K562 (cell line): ENCODE results near the gene CLUH.

Experiments
- FOXM1 ChIP-seq, 2 experiments: fragments of 450-650 bp in 1 of 2; sonication (generic) in 1 of 2; formaldehyde crosslinking in 1 of 2; IDR thresholded peaks; 2 replicates each; pipeline versions ENCODE4 v1.6.1 to v1.9.0; 2017 to 2022; ENCODE audit warnings: low read depth in 2 of 2, mild to moderate bottlenecking in 2 of 2, missing genetic modification reagents in 1 of 2, moderate library complexity in 1 of 2
- KLF16 ChIP-seq: IDR thresholded peaks from 2 replicates; pipeline ENCODE4 v1.6.1; 2016; ENCODE audit warnings: antibody characterized with exemption
- MEIS2 ChIP-seq: fragments of 450-650 bp; IDR thresholded peaks from 2 replicates; pipeline ENCODE4 v1.6.1; 2014; ENCODE audit warnings: mild to moderate bottlenecking; ENCODE audit not compliant: partially characterized antibody
- RNF2 ChIP-seq: sonication (generic); IDR thresholded peaks from 2 replicates; pipeline ENCODE4 v1.6.1; 2016
- TF ChIP-seq, protein P1 (sequence below): fragments of 200-600 bp; sonication (generic); IDR thresholded peaks from one replicate; pipeline ENCODE4 v1.6.1; 2012; ENCODE audit warnings: mild to moderate bottlenecking, low read depth, low read length, inconsistent platforms
- TF ChIP-seq, protein P2 (sequence below), 3 experiments: IDR thresholded peaks in 2 of 3; conservative IDR thresholded peaks in 1 of 3; 2 replicates each; pipeline ENCODE4 v1.5.1; 2011 to 2012; ENCODE audit warnings: low read length in 3 of 3, mild to moderate bottlenecking in 3 of 3, control low read depth in 2 of 3, improper control_type of control experiment in 1 of 3, inconsistent platforms in 1 of 3, low read depth in 1 of 3, mixed read lengths in 1 of 3, moderate library complexity in 1 of 3; ENCODE audit not compliant: insufficient read depth in 2 of 3
- TF ChIP-seq, protein P3 (sequence below): sonication (generic); formaldehyde crosslinking; IDR thresholded peaks from 2 replicates; pipeline ENCODE4 v1.8.0; 2022; ENCODE audit warnings: missing genetic modification reagents, mild to moderate bottlenecking, moderate library complexity, borderline replicate concordance

DNA sequence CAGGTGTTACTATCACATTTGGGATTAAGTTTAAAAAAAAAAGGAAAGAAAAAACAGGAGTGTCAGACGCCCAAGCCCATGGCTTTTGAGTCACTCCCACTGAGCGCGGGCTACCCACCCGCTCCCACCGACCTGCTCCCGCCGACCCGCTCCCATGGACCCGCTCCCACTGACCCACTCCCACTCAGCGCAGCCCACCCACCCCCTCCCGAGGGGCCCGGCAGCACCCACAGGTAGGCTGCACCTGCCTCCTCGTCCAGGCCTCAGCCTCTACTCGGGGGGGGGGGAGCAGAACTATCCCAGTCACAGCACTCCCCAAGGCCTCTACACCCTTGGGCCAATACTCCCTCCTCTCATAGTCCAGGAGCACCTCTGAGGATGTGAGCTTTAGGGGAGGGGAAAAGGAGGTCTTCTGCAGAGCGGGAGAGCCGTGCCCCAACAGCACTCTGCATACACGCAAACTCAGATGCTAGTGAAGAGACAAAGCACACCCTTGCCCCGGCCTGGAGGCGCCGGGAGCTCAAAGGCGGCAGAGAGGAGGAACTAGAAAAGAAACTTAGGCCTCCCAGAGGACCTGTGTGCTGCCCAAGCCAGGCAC is 2.9 kb downstream of the CLUH start:
- TF ChIP-seq MEIS2 (no peak), RNF2 (no peak), FOXM1 (IDR thresholded peaks at IDR 0.05; ENCODE audit: low read depth) (no peak), FOXM1 (CRISPR knock-in tag; IDR thresholded peaks at IDR 0.05; ENCODE audit: low read depth) (no peak), KLF16 (no peak)
- TF ChIP-seq, protein P1, sequence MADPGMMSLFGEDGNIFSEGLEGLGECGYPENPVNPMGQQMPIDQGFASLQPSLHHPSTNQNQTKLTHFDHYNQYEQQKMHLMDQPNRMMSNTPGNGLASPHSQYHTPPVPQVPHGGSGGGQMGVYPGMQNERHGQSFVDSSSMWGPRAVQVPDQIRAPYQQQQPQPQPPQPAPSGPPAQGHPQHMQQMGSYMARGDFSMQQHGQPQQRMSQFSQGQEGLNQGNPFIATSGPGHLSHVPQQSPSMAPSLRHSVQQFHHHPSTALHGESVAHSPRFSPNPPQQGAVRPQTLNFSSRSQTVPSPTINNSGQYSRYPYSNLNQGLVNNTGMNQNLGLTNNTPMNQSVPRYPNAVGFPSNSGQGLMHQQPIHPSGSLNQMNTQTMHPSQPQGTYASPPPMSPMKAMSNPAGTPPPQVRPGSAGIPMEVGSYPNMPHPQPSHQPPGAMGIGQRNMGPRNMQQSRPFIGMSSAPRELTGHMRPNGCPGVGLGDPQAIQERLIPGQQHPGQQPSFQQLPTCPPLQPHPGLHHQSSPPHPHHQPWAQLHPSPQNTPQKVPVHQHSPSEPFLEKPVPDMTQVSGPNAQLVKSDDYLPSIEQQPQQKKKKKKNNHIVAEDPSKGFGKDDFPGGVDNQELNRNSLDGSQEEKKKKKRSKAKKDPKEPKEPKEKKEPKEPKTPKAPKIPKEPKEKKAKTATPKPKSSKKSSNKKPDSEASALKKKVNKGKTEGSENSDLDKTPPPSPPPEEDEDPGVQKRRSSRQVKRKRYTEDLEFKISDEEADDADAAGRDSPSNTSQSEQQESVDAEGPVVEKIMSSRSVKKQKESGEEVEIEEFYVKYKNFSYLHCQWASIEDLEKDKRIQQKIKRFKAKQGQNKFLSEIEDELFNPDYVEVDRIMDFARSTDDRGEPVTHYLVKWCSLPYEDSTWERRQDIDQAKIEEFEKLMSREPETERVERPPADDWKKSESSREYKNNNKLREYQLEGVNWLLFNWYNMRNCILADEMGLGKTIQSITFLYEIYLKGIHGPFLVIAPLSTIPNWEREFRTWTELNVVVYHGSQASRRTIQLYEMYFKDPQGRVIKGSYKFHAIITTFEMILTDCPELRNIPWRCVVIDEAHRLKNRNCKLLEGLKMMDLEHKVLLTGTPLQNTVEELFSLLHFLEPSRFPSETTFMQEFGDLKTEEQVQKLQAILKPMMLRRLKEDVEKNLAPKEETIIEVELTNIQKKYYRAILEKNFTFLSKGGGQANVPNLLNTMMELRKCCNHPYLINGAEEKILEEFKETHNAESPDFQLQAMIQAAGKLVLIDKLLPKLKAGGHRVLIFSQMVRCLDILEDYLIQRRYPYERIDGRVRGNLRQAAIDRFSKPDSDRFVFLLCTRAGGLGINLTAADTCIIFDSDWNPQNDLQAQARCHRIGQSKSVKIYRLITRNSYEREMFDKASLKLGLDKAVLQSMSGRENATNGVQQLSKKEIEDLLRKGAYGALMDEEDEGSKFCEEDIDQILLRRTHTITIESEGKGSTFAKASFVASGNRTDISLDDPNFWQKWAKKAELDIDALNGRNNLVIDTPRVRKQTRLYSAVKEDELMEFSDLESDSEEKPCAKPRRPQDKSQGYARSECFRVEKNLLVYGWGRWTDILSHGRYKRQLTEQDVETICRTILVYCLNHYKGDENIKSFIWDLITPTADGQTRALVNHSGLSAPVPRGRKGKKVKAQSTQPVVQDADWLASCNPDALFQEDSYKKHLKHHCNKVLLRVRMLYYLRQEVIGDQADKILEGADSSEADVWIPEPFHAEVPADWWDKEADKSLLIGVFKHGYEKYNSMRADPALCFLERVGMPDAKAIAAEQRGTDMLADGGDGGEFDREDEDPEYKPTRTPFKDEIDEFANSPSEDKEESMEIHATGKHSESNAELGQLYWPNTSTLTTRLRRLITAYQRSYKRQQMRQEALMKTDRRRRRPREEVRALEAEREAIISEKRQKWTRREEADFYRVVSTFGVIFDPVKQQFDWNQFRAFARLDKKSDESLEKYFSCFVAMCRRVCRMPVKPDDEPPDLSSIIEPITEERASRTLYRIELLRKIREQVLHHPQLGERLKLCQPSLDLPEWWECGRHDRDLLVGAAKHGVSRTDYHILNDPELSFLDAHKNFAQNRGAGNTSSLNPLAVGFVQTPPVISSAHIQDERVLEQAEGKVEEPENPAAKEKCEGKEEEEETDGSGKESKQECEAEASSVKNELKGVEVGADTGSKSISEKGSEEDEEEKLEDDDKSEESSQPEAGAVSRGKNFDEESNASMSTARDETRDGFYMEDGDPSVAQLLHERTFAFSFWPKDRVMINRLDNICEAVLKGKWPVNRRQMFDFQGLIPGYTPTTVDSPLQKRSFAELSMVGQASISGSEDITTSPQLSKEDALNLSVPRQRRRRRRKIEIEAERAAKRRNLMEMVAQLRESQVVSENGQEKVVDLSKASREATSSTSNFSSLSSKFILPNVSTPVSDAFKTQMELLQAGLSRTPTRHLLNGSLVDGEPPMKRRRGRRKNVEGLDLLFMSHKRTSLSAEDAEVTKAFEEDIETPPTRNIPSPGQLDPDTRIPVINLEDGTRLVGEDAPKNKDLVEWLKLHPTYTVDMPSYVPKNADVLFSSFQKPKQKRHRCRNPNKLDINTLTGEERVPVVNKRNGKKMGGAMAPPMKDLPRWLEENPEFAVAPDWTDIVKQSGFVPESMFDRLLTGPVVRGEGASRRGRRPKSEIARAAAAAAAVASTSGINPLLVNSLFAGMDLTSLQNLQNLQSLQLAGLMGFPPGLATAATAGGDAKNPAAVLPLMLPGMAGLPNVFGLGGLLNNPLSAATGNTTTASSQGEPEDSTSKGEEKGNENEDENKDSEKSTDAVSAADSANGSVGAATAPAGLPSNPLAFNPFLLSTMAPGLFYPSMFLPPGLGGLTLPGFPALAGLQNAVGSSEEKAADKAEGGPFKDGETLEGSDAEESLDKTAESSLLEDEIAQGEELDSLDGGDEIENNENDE: no peak
- TF ChIP-seq, protein P2, sequence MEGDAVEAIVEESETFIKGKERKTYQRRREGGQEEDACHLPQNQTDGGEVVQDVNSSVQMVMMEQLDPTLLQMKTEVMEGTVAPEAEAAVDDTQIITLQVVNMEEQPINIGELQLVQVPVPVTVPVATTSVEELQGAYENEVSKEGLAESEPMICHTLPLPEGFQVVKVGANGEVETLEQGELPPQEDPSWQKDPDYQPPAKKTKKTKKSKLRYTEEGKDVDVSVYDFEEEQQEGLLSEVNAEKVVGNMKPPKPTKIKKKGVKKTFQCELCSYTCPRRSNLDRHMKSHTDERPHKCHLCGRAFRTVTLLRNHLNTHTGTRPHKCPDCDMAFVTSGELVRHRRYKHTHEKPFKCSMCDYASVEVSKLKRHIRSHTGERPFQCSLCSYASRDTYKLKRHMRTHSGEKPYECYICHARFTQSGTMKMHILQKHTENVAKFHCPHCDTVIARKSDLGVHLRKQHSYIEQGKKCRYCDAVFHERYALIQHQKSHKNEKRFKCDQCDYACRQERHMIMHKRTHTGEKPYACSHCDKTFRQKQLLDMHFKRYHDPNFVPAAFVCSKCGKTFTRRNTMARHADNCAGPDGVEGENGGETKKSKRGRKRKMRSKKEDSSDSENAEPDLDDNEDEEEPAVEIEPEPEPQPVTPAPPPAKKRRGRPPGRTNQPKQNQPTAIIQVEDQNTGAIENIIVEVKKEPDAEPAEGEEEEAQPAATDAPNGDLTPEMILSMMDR (IDR thresholded peaks at IDR 0.05 in 2 of 3, conservative IDR thresholded peaks at IDR 0.05 in 1 of 3; ENCODE audit: insufficient read depth in 2 of 3, low read depth in 1 of 3, low read length in 3 of 3): no peak
- TF ChIP-seq, protein P3, sequence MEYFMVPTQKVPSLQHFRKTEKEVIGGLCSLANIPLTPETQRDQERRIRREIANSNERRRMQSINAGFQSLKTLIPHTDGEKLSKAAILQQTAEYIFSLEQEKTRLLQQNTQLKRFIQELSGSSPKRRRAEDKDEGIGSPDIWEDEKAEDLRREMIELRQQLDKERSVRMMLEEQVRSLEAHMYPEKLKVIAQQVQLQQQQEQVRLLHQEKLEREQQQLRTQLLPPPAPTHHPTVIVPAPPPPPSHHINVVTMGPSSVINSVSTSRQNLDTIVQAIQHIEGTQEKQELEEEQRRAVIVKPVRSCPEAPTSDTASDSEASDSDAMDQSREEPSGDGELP (CRISPR knock-in tag): no peak
